Heart left ventricle (tissue), 16 donors: ENCODE results near the gene CCDC167. TPM values are rescaled to one million over a fixed set of nuclear protein-coding genes. Genes with fewer than 3 reads are reported as not detected.
"Not testable (repeated sequence)": the region's sequence is repeated elsewhere in the genome, so short reads cannot be mapped to it uniquely, and the experiment has no call there.

ENCODE experiments used
- ATAC-seq, 4 donors: fragments of 200-7000 bp; cut with Tn5 transposase; one replicate each; pipeline ENCODE4 v1.9.1; 2020 to 2022; ENCODE audit warnings: moderate library complexity in 4 of 4, mild to moderate bottlenecking in 3 of 4, moderate number of reproducible peaks in 1 of 4
- DNase-seq, 5 donors: peaks; one replicate each; pipeline ENCODE4 v3.0.0-alpha.2; 2020
- H3K27ac ChIP-seq, 12 donors: fragments of 200-600 bp; sonication (generic) in 4 of 12; one replicate each; pipeline versions ENCODE4 v1.5.0 to v1.8.0; 2016 to 2022; ENCODE audit warnings: mild to moderate bottlenecking in 2 of 12
- H3K27me3 ChIP-seq, 9 donors: fragments of 200-600 bp; sonication (generic) in 2 of 9; one replicate each; pipeline versions ENCODE4 v1.5.1 to v1.8.0; 2016 to 2022; ENCODE audit warnings: mild to moderate bottlenecking in 3 of 9
- H3K36me3 ChIP-seq, 9 donors: fragments of 200-600 bp; sonication (generic) in 2 of 9; one replicate each; pipeline versions ENCODE4 v1.5.0 to v1.8.0; 2018 to 2022; ENCODE audit warnings: mild to moderate bottlenecking in 2 of 9
- H3K4me1 ChIP-seq, 12 donors: fragments of 200-600 bp; sonication (generic) in 4 of 12; one replicate each; pipeline versions ENCODE4 v1.5.0 to v1.8.0; 2016 to 2022; ENCODE audit warnings: mild to moderate bottlenecking in 3 of 12
- H3K4me3 ChIP-seq, 12 donors: fragments of 200-600 bp; sonication (generic) in 4 of 12; one replicate each; pipeline versions ENCODE4 v1.5.0 to v1.8.0; 2017 to 2022; ENCODE audit warnings: mild to moderate bottlenecking in 9 of 12, moderate library complexity in 4 of 12
- H3K9me3 ChIP-seq, 12 donors: fragments of 200-600 bp; sonication (generic) in 4 of 12; one replicate each; pipeline versions ENCODE4 v1.5.0 to v1.8.0; 2016 to 2022; ENCODE audit warnings: mild to moderate bottlenecking in 1 of 12
- CTCF ChIP-seq, 12 donors: fragments of 200-600 bp; sonication (generic) in 4 of 12; IDR thresholded peaks; one replicate each; pipeline versions ENCODE4 v1.5.0 to v1.8.0; 2018 to 2022; ENCODE audit warnings: antibody characterized with exemption in 12 of 12, mild to moderate bottlenecking in 5 of 12
- POLR2A ChIP-seq, 2 donors: fragments of 450-650 bp; IDR thresholded peaks; one replicate each; pipeline ENCODE4 v1.6.1; 2017; ENCODE audit warnings: antibody characterized with exemption in 2 of 2, mild to moderate bottlenecking in 2 of 2, moderate library complexity in 2 of 2
- WGBS, 4 donors: extraction: QIAGEN DNeasy Blood & Tissue Kit in 2 of 4; methylation state at CpG; one replicate each; pipeline versions ENCODE4 v1.1.5 to v1.1.7; 2013 to 2018; 5-methylcytosine and 5-hydroxymethylcytosine counted together
- intact Hi-C, 10 donors: fragments of 100-400 bp; cut with DNase I; formaldehyde crosslinking; loops; one replicate each; pipeline versions ENCODE4 v1.11.1 to v1.14.2; 2022
- polyA plus RNA-seq, 2 donors: library from polyadenylated mRNA; stranded (reverse); fragments of 200-250 nt; gene quantifications; one replicate each; pipeline ENCODE4 v1.2.3, GENCODE V29; 2013
- total RNA-seq, 9 donors: library from RNA; depleted of rRNA in 2 of 9; stranded (reverse); fragments of >200 nt in 2 of 9; fragmentation: NEBNext Ultra II Directional in 3 of 9; extraction: Animal tissue kit (Norgen Biotek cat#: 25700) in 3 of 9; gene quantifications; one replicate each; pipeline versions ENCODE4 v1.1.0 to v1.2.4, GENCODE V29; 2016 to 2023
- donor health status: ischemic (EF 13 %, LVEDD 7.1; RV severe dilation, severe dysfunction).
- donor health status: healthy with polysubstance abuse.
- donor health status: DM: no; HTN: yes; CAD: no.
- donor health status: DM: no; HTN: no; CAD: no.
- donor health status: ischemic (EF 25% LVEDD 6.9; RV normal size, moderate dysfunction).
- donor health status: ischemic (EF 25% LVEDD 5.7; RV mildly dilated, moderate dysfunction).
- donor health status: healthy.
- donor health status: DM: yes; HTN: yes; CAD: no.
- donor health status: ischemic (EF 35%, LVEDD 5.7; RV mildly dilated, moderate dysfunction).
- donor health status: nonischemic (EF 11% LVEDD 7.7; RV severe dilation, severe dysfunction).
- donor health status: DM: yes; HTN: yes; CAD: no.
- donor health status: PGD.
- donor health status: ischemic (EF 29% LVEDD 5.4; RV normal size, mild dysfunction).
- donor health status: nonischemic (EF 23%, LVEDD 6.1; RV moderate dilation, normal function).

The CCDC167 gene
- total and polyA plus RNA-seq, 11 donors: 17.6 to 76.7 (median 27.8) TPM

GRCh38 chr6:37502703-37503291 is 3.1 kb upstream of the CCDC167 start:
- intact Hi-C loops: no loop called here
- ATAC-seq (no peak), DNase-seq (no peak)
- no peaks in the 10 kb centered on the region for H3K27me3 ChIP-seq
- H3K36me3 ChIP-seq: no peaks in the 10 kb centered on the region
- H3K4me3 ChIP-seq: no peak overlapping the region
- peaks cover 0 to 28% (median 6%) of the 10 kb centered on the region in 12 donors for H3K4me1 ChIP-seq
- 60 to 75% (median 66%) methylated on average over 7 of the region's 7 CpGs for WGBS, 4 donors
- peak overlapping the region in 2 of 12 donors; percentile 26 to 76 for H3K27ac ChIP-seq
- TF ChIP-seq CTCF (IDR thresholded peaks at IDR 0.05): no peak
- no peak for TF ChIP-seq POLR2A (IDR thresholded peaks at IDR 0.05)
- no peaks in the 10 kb centered on the region for H3K9me3 ChIP-seq

- ATAC-seq: no peak
- H3K27ac ChIP-seq: peak overlapping the region in 2 of 12 donors; percentile 26 to 76
- intact Hi-C loops: no loop called here
- no peaks in the 10 kb centered on the region for H3K36me3 ChIP-seq
- TF ChIP-seq CTCF (IDR thresholded peaks at IDR 0.05): no peak
- no peak for TF ChIP-seq POLR2A (IDR thresholded peaks at IDR 0.05)
- no peak for DNase-seq
- WGBS, 4 donors: 64 to 77% (median 67%) methylated on average over 10 of the region's 10 CpGs
- H3K4me1 ChIP-seq: peaks cover 0 to 28% (median 6%) of the 10 kb centered on the region in 12 donors
- H3K4me3 ChIP-seq: no peak overlapping the region
- no peaks in the 10 kb centered on the region for H3K9me3 ChIP-seq
- no peaks in the 10 kb centered on the region for H3K27me3 ChIP-seq
These were observed 2.2 kb upstream of the CCDC167 start for GRCh38 chr6:37501632-37502491.

GRCh38 chr6:37500904-37501303 is 1.2 kb upstream of the CCDC167 start:
- H3K27ac ChIP-seq, H3K4me3 ChIP-seq, H3K36me3 ChIP-seq, DNase-seq, H3K27me3 ChIP-seq, intact Hi-C loops, H3K9me3 ChIP-seq, ATAC-seq: not testable (repeated sequence)
- 94 to 98% (median 97%) methylated on average over 6 of the region's 6 CpGs for WGBS, 4 donors
- H3K4me1 ChIP-seq: peaks cover 0 to 28% (median 6%) of the 10 kb centered on the region in 12 donors

- Histone ChIP-seq H3K4me1 (peaks cover 0 to 28% (median 6%) of the 10 kb centered on the region in 12 donors), H3K4me3 (peak overlapping the region in 11 of 12 donors; percentile 61 to 77 (median 69)), H3K36me3 (no peaks in the 10 kb centered on the region), H3K27ac (no peak overlapping the region), H3K27me3 (no peaks in the 10 kb centered on the region), H3K9me3 (no peaks in the 10 kb centered on the region)
- intact Hi-C loops: no loop called here
- no peak for ATAC-seq
- TF ChIP-seq CTCF (IDR thresholded peaks at IDR 0.05): no peak
- no peak for TF ChIP-seq POLR2A (IDR thresholded peaks at IDR 0.05)
- no peak for DNase-seq
- 68 to 71% (median 69%) methylated on average over 4 of the region's 4 CpGs for WGBS, 4 donors
These were observed 558 bp upstream of the CCDC167 start for GRCh38 chr6:37500294-37500608.
